ENCODE results near the gene KLB.
"Not testable (repeated sequence)": the region's sequence is repeated elsewhere in the genome, so short reads cannot be mapped to it uniquely, and the experiment has no call there.

KLB gene

GRCh38 chr4:39415678-39416283, 9.1 kb downstream of the KLB start:
- no peaks in the 10 kb centered on the region for H3F3A ChIP-seq (ENCODE audit: insufficient read depth, low read length)
- H4K20me1 ChIP-seq (ENCODE audit: insufficient read depth, low read length) = no peaks in the 10 kb centered on the region
- no peaks in the 10 kb centered on the region for H3K9me3 ChIP-seq (replicated peaks; ENCODE audit: insufficient read depth, low read length)
- no peaks in the 10 kb centered on the region for H3K79me2 ChIP-seq (ENCODE audit: low read length)
- no peak for TF ChIP-seq CTCF (IDR thresholded peaks at IDR 0.05; ENCODE audit: low read length)
- no peak for TF ChIP-seq EZH2phosphoT487 (IDR thresholded peaks at IDR 0.05; ENCODE audit: low read length)
- no peak for TF ChIP-seq EZH2 (optimal IDR thresholded peaks at IDR 0.05; ENCODE audit: low read depth, low read length)
- H3K4me2 ChIP-seq (ENCODE audit: low read depth, low read length) = no peak overlapping the region
- no peak overlapping the region for H3K9ac ChIP-seq (ENCODE audit: low read length)
- H3K4me3 ChIP-seq (ENCODE audit: low read length) = no peak overlapping the region
- H2AFZ ChIP-seq (ENCODE audit: low read length) = no peak overlapping the region
- no peak for DNase-seq
- H3K4me1 ChIP-seq (ENCODE audit: low read length) = no peaks in the 10 kb centered on the region
- no peaks in the 10 kb centered on the region for H3K9me2 ChIP-seq (replicated peaks; ENCODE audit: insufficient read depth, low read length)
- H3K36me3 ChIP-seq (replicated peaks; ENCODE audit: insufficient read depth, low read length) = no peaks in the 10 kb centered on the region
- no peaks in the 10 kb centered on the region for H3K27me3 ChIP-seq (replicated peaks; ENCODE audit: insufficient read depth, low read length)
- H3K27ac ChIP-seq (ENCODE audit: low read length) = no peak overlapping the region

GRCh38 chr4:39422247-39422646, 15.5 kb downstream of the KLB start:
- no peaks in the 10 kb centered on the region for H3K4me1 ChIP-seq (ENCODE audit: low read length)
- H3K36me3 ChIP-seq (replicated peaks; ENCODE audit: insufficient read depth, low read length) = no peaks in the 10 kb centered on the region
- H3K27me3 ChIP-seq (replicated peaks; ENCODE audit: insufficient read depth, low read length) = no peaks in the 10 kb centered on the region
- TF ChIP-seq EZH2 (optimal IDR thresholded peaks at IDR 0.05; ENCODE audit: low read depth, low read length) (no peak), EZH2phosphoT487 (IDR thresholded peaks at IDR 0.05; ENCODE audit: low read length) (no peak), CTCF (IDR thresholded peaks at IDR 0.05; ENCODE audit: low read length) (no peak)
- H3K9me2 ChIP-seq (replicated peaks; ENCODE audit: insufficient read depth, low read length) = no peaks in the 10 kb centered on the region
- H3K79me2 ChIP-seq (ENCODE audit: low read length) = no peaks in the 10 kb centered on the region
- H2AFZ ChIP-seq (ENCODE audit: low read length) = no peak overlapping the region
- H3K4me3 ChIP-seq (ENCODE audit: low read length) = no peak overlapping the region
- no peak overlapping the region for H3K27ac ChIP-seq (ENCODE audit: low read length)
- H3K9ac ChIP-seq (ENCODE audit: low read length) = no peak overlapping the region
- no peak overlapping the region for H3K4me2 ChIP-seq (ENCODE audit: low read depth, low read length)
- H3K9me3 ChIP-seq (replicated peaks; ENCODE audit: insufficient read depth, low read length) = no peaks in the 10 kb centered on the region
- DNase-seq = no peak
- H4K20me1 ChIP-seq (ENCODE audit: insufficient read depth, low read length) = no peaks in the 10 kb centered on the region
- no peaks in the 10 kb centered on the region for H3F3A ChIP-seq (ENCODE audit: insufficient read depth, low read length)

- not testable (repeated sequence) for H3K4me2 ChIP-seq (ENCODE audit: low read depth, low read length); H3K36me3 ChIP-seq (replicated peaks; ENCODE audit: insufficient read depth, low read length); H3K27me3 ChIP-seq (replicated peaks; ENCODE audit: insufficient read depth, low read length); H4K20me1 ChIP-seq (ENCODE audit: insufficient read depth, low read length); H3K9me3 ChIP-seq (replicated peaks; ENCODE audit: insufficient read depth, low read length); H3K4me1 ChIP-seq (ENCODE audit: low read length); DNase-seq; H3K9ac ChIP-seq (ENCODE audit: low read length); H3K9me2 ChIP-seq (replicated peaks; ENCODE audit: insufficient read depth, low read length); H3K79me2 ChIP-seq (ENCODE audit: low read length); H3K4me3 ChIP-seq (ENCODE audit: low read length); H3F3A ChIP-seq (ENCODE audit: insufficient read depth, low read length); H3K27ac ChIP-seq (ENCODE audit: low read length); H2AFZ ChIP-seq (ENCODE audit: low read length)
Observed at GRCh38 chr4:39425297-39425696, 18.6 kb downstream of the KLB start.

- H4K20me1 ChIP-seq (ENCODE audit: insufficient read depth, low read length) = no peaks in the 10 kb centered on the region
- H3K4me1 ChIP-seq (ENCODE audit: low read length) = no peaks in the 10 kb centered on the region
- no peak overlapping the region for H2AFZ ChIP-seq (ENCODE audit: low read length)
- H3K9me2 ChIP-seq (replicated peaks; ENCODE audit: insufficient read depth, low read length) = no peaks in the 10 kb centered on the region
- no peak for TF ChIP-seq EZH2phosphoT487 (IDR thresholded peaks at IDR 0.05; ENCODE audit: low read length)
- no peak for TF ChIP-seq EZH2 (optimal IDR thresholded peaks at IDR 0.05; ENCODE audit: low read depth, low read length)
- no peak for TF ChIP-seq CTCF (IDR thresholded peaks at IDR 0.05; ENCODE audit: low read length)
- no peak overlapping the region for H3K4me2 ChIP-seq (ENCODE audit: low read depth, low read length)
- no peaks in the 10 kb centered on the region for H3F3A ChIP-seq (ENCODE audit: insufficient read depth, low read length)
- no peaks in the 10 kb centered on the region for H3K79me2 ChIP-seq (ENCODE audit: low read length)
- no peaks in the 10 kb centered on the region for H3K27me3 ChIP-seq (replicated peaks; ENCODE audit: insufficient read depth, low read length)
- no peaks in the 10 kb centered on the region for H3K9me3 ChIP-seq (replicated peaks; ENCODE audit: insufficient read depth, low read length)
- H3K4me3 ChIP-seq (ENCODE audit: low read length) = no peak overlapping the region
- H3K36me3 ChIP-seq (replicated peaks; ENCODE audit: insufficient read depth, low read length) = no peaks in the 10 kb centered on the region
- no peak for DNase-seq
- no peak overlapping the region for H3K27ac ChIP-seq (ENCODE audit: low read length)
- no peak overlapping the region for H3K9ac ChIP-seq (ENCODE audit: low read length)
Observed at GRCh38 chr4:39426728-39427127, 20.0 kb downstream of the KLB start.
